Sigmoid colon (tissue), 4 donors: ENCODE results near the gene SH2B3.

Experiments
- CTCF ChIP-seq, 4 experiments: fragments of 450-650 bp in 3 of 4; fragments of 200-600 bp in 1 of 4; IDR thresholded peaks; one replicate each; pipeline ENCODE4 v1.5.1; 2016 to 2019; ENCODE audit warnings: antibody characterized with exemption in 4 of 4, mild to moderate bottlenecking in 3 of 4, moderate library complexity in 2 of 4
- EP300 ChIP-seq, 4 donors: sonication (generic); formaldehyde crosslinking; IDR thresholded peaks; one replicate each; pipeline ENCODE4 v1.6.1; 2017; ENCODE audit warnings: antibody characterized with exemption in 4 of 4
- POLR2A ChIP-seq, 2 donors: fragments of 450-650 bp; IDR thresholded peaks; one replicate each; pipeline ENCODE4 v1.6.1; 2016; ENCODE audit warnings: antibody characterized with exemption in 2 of 2, mild to moderate bottlenecking in 2 of 2, moderate library complexity in 2 of 2
- POLR2AphosphoS5 ChIP-seq, 4 donors: sonication (generic); formaldehyde crosslinking; IDR thresholded peaks; one replicate each; pipeline ENCODE4 v1.6.1; 2017; ENCODE audit warnings: antibody characterized with exemption in 4 of 4

GRCh38 chr12:111412007-111412829, 6.5 kb downstream of the SH2B3 start:
- TF ChIP-seq CTCF (IDR thresholded peaks at IDR 0.05) (no peak), POLR2AphosphoS5 (IDR thresholded peaks at IDR 0.05) (no peak), POLR2A (IDR thresholded peaks at IDR 0.05) (no peak), EP300 (IDR thresholded peaks at IDR 0.05) (no peak)
